Nephron (organoid): ENCODE data around the gene WNT3A.

Source experiments
- H3K27ac Mint-ChIP-seq, 3 experiments: 2 replicates each; pipeline ENCODE4 v1.8.0; 2020; ENCODE audit warnings: mixed read lengths in 3 of 3, mild to moderate bottlenecking in 2 of 3, moderate library complexity in 1 of 3
- H3K27me3 Mint-ChIP-seq: 2 replicates; pipeline ENCODE4 v1.8.0; 2021; ENCODE audit warnings: low read depth, mild to moderate bottlenecking, moderate library complexity, mixed read lengths
- H3K36me3 Mint-ChIP-seq: 2 replicates; pipeline ENCODE4 v1.8.0; 2020; ENCODE audit warnings: low read depth, mixed read lengths
- H3K4me1 Mint-ChIP-seq: 2 replicates; pipeline ENCODE4 v1.8.0; 2020; ENCODE audit warnings: mixed read lengths
- H3K4me3 Mint-ChIP-seq, 3 experiments: 2 replicates each; pipeline ENCODE4 v1.8.0; 2020; ENCODE audit warnings: mild to moderate bottlenecking in 3 of 3, mixed read lengths in 3 of 3, moderate library complexity in 2 of 3
- H3K9me3 Mint-ChIP-seq: 2 replicates; pipeline ENCODE4 v1.8.0; 2020; ENCODE audit warnings: mixed read lengths
- TF ChIP-seq, protein P1 (sequence below), 3 experiments: fragments of 200-600 bp; sonication (generic); IDR thresholded peaks; one replicate each; pipeline ENCODE4 v1.5.0; 2021; ENCODE audit warnings: antibody characterized with exemption in 3 of 3; ENCODE audit not compliant: unreplicated experiment in 3 of 3

The WNT3A gene

DNA sequence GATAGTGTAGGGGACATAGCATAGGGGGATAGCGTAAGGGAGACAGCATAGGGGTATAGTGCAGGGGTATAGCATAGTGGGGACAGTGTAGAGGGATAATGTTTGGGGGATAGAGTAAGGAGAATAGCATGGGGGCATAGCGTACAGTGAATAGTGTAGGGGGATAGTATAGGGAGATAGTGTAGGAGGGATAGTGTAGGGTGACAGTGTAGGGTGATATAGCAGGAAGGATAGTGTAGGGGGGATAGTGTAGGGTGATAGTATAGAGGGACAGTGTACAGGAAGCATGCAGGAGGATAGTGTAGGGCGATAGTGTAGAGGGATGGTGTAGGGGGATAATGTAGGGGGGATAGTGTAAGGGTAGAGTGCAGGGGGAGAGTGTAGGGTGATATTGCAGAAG lies 64.1 kb downstream of the WNT3A start:
- Mint-ChIP-seq H3K27ac (no peak overlapping the region), H3K27me3 (peaks cover 48% of the 10 kb centered on the region), H3K36me3 (no peaks in the 10 kb centered on the region), H3K9me3 (no peaks in the 10 kb centered on the region), H3K4me3 (no peak overlapping the region), H3K4me1 (peaks cover 6% of the 10 kb centered on the region)
- TF ChIP-seq, protein P1, sequence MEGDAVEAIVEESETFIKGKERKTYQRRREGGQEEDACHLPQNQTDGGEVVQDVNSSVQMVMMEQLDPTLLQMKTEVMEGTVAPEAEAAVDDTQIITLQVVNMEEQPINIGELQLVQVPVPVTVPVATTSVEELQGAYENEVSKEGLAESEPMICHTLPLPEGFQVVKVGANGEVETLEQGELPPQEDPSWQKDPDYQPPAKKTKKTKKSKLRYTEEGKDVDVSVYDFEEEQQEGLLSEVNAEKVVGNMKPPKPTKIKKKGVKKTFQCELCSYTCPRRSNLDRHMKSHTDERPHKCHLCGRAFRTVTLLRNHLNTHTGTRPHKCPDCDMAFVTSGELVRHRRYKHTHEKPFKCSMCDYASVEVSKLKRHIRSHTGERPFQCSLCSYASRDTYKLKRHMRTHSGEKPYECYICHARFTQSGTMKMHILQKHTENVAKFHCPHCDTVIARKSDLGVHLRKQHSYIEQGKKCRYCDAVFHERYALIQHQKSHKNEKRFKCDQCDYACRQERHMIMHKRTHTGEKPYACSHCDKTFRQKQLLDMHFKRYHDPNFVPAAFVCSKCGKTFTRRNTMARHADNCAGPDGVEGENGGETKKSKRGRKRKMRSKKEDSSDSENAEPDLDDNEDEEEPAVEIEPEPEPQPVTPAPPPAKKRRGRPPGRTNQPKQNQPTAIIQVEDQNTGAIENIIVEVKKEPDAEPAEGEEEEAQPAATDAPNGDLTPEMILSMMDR (IDR thresholded peaks at IDR 0.05; ENCODE audit: unreplicated experiment in 3 of 3): no peak

DNA sequence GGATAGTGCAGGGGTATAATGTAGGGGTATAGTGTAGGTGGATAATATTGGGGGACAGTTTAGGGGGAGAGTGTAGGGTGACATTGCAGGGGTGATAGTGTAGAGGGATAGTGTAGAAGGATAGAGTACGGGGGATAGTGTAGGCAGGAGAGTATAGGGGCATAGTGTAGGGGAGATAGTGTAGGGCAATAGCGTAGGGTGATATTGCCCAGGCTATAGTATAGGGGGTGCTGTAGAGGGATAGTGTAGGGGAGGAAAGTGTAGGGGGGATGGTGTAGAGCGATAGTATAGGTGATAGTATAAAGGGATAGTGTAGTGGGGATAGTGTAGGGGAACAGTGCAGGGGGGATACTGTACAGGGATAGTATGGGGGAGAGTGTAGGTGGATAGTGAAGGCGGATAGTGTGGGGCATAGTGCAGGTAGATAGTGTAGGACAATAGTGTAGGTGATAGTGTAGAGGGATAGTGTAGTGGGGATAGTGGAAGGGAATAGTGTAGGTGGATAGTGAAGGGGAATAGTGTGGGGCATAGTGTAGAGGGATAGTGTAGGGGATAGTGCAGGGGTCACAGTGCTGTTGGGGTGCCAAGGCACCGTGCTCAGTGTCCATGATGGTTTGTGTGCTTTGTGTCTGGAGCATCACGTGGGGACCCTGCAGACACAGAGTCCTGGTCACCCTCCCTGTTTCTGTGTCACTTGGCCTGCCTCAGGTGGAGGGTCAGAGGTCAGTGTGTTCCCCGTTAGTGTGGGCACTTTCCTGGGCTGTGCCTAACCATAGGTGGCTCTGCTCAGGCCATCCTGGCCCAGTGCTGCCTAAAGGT lies 65.2 kb downstream of the WNT3A start:
- TF ChIP-seq, protein P1 (IDR thresholded peaks at IDR 0.05; ENCODE audit: unreplicated experiment in 3 of 3): no peak
- peaks cover 41% of the 10 kb centered on the region for H3K27me3 Mint-ChIP-seq
- no peak overlapping the region for H3K4me3 Mint-ChIP-seq
- no peak overlapping the region for H3K27ac Mint-ChIP-seq
- H3K36me3 Mint-ChIP-seq: no peaks in the 10 kb centered on the region
- peaks cover 6% of the 10 kb centered on the region for H3K4me1 Mint-ChIP-seq
- no peaks in the 10 kb centered on the region for H3K9me3 Mint-ChIP-seq

DNA sequence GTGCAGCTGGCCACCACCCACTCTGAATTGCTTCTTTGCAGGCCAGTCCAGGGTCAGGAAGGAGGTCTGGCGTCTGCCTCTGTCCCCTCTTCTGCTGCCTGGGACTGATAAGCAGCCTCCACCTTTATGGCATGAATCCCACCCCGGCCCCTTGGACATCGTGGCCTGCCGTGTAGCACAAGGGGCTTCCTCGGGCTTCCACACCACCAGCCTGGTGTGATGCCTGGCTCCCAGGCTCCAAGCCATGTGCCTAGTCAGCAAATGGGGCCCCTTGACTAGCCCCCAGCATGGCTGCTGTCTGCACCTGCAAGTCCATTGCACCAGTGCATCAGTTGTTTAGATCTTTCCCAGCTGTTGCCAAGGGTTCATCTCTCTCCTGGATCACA lies 65.9 kb downstream of the WNT3A start:
- TF ChIP-seq, protein P1 (IDR thresholded peaks at IDR 0.05; ENCODE audit: unreplicated experiment in 3 of 3): no peak
- Mint-ChIP-seq H3K4me3 (no peak overlapping the region), H3K27ac (no peak overlapping the region), H3K36me3 (no peaks in the 10 kb centered on the region), H3K9me3 (no peaks in the 10 kb centered on the region), H3K4me1 (peaks cover 6% of the 10 kb centered on the region), H3K27me3 (peaks cover 39% of the 10 kb centered on the region)

DNA sequence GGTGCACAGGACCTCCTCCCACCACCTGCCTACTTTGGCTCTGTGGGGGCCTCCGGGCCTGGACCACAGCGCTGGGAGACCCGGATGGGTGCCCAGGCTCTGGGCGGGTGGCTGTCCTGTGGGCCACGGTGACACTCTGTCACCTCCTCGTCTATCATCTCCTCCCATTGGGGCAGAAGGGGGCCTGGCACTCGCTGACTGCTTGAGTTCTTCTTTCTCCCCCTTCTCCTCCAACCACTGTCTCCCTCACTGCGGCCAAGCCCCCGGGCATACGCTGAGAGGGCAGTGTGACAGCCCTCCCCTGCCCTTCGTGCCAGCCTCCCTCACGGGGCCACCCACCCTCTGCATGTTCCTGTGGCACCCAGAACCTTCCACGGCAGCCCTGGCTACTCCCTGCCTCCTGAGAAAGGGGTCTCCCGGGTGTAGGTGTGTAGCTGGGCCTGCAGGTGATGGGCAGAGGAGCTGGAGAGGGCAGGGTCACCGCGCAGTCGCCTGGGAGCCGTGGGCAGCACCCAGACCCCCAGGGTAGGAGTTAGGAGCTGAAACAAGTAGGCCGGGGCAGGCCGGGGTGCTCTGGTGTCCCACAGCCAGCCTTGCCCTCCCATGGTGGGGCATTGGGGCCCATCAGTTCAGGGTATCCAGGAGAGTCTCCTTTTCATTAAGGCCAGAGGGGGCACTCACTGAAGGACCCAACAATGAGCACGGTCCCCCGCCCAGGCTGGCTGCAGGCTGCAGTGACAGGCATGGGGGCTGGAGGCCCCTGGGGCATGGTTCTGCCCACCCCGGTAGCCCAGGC lies 66.5 kb downstream of the WNT3A start:
- Mint-ChIP-seq H3K9me3 (no peaks in the 10 kb centered on the region), H3K27ac (peak overlapping the region in 1 of 3 experiments; percentile 96), H3K27me3 (peaks cover 33% of the 10 kb centered on the region), H3K36me3 (no peaks in the 10 kb centered on the region), H3K4me3 (no peak overlapping the region), H3K4me1 (peaks cover 6% of the 10 kb centered on the region)
- TF ChIP-seq, protein P1 (IDR thresholded peaks at IDR 0.05; ENCODE audit: unreplicated experiment in 3 of 3): no peak

DNA sequence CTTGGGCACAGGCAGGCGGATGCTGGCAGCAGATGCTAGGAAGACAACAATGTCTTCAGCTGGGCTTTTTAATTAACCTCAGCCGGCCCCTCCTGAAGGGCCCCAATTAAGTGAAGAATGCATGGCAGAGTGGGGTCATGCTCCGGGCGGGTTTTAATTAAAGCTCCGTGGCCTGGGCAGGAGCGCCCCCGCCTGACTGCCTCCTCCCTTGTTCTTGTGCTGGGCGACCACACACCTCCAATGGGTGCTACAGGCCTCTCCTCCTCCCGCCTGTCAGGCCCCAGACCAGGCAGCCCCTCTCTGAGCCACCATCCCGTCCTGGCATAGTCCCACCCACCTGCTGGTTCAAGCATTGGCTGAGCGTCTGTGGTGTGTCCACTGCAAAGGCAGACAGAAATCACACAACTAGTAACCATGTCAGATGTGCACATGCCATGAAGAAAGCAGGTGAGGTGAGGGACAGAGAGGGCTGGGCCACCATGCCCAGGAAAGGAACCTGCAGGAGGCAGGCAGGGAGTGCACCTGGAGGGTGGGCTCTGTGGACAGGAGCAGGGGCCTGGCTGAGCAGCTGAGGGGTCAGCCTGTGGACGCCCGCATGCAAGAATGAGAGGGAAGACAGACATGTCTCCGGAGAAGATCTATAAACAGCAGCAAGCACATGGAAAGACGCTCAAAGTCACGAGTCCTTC lies 67.2 kb downstream of the WNT3A start:
- Mint-ChIP-seq H3K4me1 (peaks cover 6% of the 10 kb centered on the region), H3K9me3 (no peaks in the 10 kb centered on the region), H3K27me3 (peaks cover 28% of the 10 kb centered on the region), H3K4me3 (peak overlapping the region in 1 of 3 experiments; percentile 67), H3K36me3 (no peaks in the 10 kb centered on the region), H3K27ac (peak overlapping the region; percentile 67 to 96 (median 83))
- TF ChIP-seq, protein P1 (IDR thresholded peaks at IDR 0.05; ENCODE audit: unreplicated experiment in 3 of 3): peak in 2 of 3 experiments; percentile 11 to 39
